ENCODE measurements around the gene MAP1LC3B2.

MAP1LC3B2 gene

GRCh38 chr12:116524311-116524710 lies 34.9 kb upstream of the MAP1LC3B2 start:
- no peak overlapping the region for H3K27ac ChIP-seq
- TF ChIP-seq CTCF (conservative IDR thresholded peaks at IDR 0.05) = no peak

DNA sequence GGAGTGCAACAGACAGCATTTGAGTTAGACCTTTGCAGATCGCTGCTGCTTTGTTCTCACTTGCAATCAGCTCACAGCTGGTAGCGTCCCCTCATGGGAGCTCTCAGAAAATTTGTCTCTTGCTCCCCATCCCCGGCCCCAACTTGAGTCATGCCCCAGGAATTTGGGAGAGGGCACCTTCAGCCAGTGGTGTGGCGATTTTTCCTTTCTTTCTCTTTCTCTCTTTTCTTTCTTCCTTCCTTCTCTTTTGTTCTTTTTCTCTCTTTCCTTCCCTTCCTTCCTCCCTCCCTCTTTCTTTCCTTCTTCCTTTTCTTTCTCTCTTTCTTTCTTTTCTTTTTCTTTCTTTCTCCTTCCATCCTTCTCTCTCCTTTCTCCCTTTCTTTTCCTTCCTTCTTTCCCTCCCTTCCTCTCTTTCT lies 34.2 kb upstream of the MAP1LC3B2 start:
- peak overlapping the region; percentile 55 for H3K27ac ChIP-seq
- no peak for TF ChIP-seq CTCF (conservative IDR thresholded peaks at IDR 0.05)

DNA sequence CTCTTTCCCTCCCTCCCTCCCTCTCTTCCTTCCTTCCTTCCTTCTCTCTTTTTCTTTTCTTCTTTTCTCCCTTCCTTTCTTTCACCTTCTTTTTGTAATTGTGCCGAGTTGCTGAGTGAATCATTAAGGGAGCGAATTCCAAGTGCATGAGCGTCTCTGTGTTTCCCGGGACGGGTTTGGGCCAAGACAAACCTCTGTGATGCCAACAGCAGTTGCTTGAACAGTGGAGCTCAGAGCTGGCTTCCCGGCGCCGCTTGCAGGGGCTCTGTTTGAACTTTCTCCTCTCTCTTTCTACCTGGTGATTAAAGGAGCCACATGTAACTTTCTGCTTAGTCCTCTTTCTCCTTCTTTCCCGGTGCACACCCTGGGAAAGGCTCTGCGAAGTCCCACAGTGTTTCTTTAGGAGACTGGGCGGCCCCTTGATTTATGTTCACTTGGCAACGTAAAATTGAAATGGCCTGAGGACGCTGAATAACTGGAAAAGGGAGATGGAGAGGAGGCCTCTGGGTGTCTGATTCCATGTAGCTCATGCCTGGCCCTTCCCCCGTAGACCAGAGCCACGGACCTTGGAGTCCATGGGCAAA lies 33.7 kb upstream of the MAP1LC3B2 start:
- no peak for TF ChIP-seq CTCF (conservative IDR thresholded peaks at IDR 0.05)
- H3K27ac ChIP-seq = peak overlapping the region; percentile 55

GRCh38 chr12:116528065-116528464 lies 31.1 kb upstream of the MAP1LC3B2 start:
- no peak overlapping the region for H3K27ac ChIP-seq

GRCh38 chr12:116528498-116528897 lies 30.7 kb upstream of the MAP1LC3B2 start:
- peak overlapping the region; percentile 53 for H3K27ac ChIP-seq
- no peak for TF ChIP-seq CTCF (conservative IDR thresholded peaks at IDR 0.05)

More at GRCh38 chr12:116528065-116528464, 31.1 kb upstream of the MAP1LC3B2 start:
- TF ChIP-seq CTCF (conservative IDR thresholded peaks at IDR 0.05) = no peak

GRCh38 chr12:116529048-116529447 lies 30.1 kb upstream of the MAP1LC3B2 start:
- peak overlapping the region; percentile 53 for H3K27ac ChIP-seq
- TF ChIP-seq CTCF (conservative IDR thresholded peaks at IDR 0.05) = no peak

DNA sequence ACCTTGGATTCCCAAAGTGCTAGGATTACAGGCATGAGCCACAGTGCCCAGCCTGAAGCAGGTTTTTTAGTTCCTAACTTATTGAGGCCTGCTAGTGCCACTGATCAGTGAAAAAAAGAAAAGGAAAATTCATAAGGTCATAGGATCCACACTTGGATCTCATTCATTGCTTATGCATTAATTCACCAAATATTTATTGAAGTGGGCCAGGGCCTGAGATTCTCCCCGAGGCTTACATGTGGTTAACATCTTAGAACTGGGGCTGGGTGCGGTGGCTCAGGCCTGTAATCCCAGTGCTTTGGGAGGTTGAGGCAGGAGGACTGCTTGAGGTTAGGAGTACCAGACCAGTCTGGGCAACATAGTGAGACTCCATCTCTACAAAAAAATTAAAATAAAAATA lies 29.5 kb upstream of the MAP1LC3B2 start:
- no peak for TF ChIP-seq CTCF (conservative IDR thresholded peaks at IDR 0.05)
- H3K27ac ChIP-seq = peak overlapping the region; percentile 53
